ENCODE data around the gene TCF3. TPM values are rescaled to one million over a fixed set of nuclear protein-coding genes. Genes with fewer than 3 reads are reported as not detected.

TCF3 gene
- total and polyA plus RNA-seq, 2 of the 8 experiments (the other 6 are each of a cell fraction or from before 2014, with no cell fraction given): 241 to 348 TPM

- no peak for TF ChIP-seq CTCF (IDR thresholded peaks at IDR 0.05; ENCODE audit: control extremely low read depth in 1 of 3, insufficient read depth in 1 of 3, low read depth in 1 of 3, low read length in 3 of 3)
- TF ChIP-seq ATF3 (IDR thresholded peaks at IDR 0.05; ENCODE audit: insufficient read depth, low read depth, low read length): no peak
- no peak for TF ChIP-seq BACH1 (IDR thresholded peaks at IDR 0.05; ENCODE audit: low read length)
- no peak for TF ChIP-seq ZNF274 (IDR thresholded peaks at IDR 0.05; ENCODE audit: borderline replicate concordance, extremely low read depth, low read length)
- no peak for TF ChIP-seq TEAD4 (IDR thresholded peaks at IDR 0.05; ENCODE audit: low read depth, low read length)
- no peak for TF ChIP-seq RAD21 (IDR thresholded peaks at IDR 0.05 in 1 of 2, conservative IDR thresholded peaks at IDR 0.05 in 1 of 2; ENCODE audit: low read depth in 2 of 2, low read length in 2 of 2)
- no peak for TF ChIP-seq CBX8 (IDR thresholded peaks at IDR 0.05; ENCODE audit: borderline replicate concordance, low read depth, low read length)
- TF ChIP-seq RNF2 (IDR thresholded peaks at IDR 0.05; ENCODE audit: borderline replicate concordance, low read depth, low read length, missing control alignments, poor library complexity, severe bottlenecking): no peak
- TF ChIP-seq JUN (IDR thresholded peaks at IDR 0.05; ENCODE audit: low read depth, low read length): no peak
- TF ChIP-seq JUND (IDR thresholded peaks at IDR 0.05; ENCODE audit: low read length): no peak
- no peak for TF ChIP-seq ATF2 (IDR thresholded peaks at IDR 0.05; ENCODE audit: low read length)
- TF ChIP-seq NRF1 (IDR thresholded peaks at IDR 0.05; ENCODE audit: low read depth, low read length): no peak
- TF ChIP-seq POLR2AphosphoS5 (IDR thresholded peaks at IDR 0.05; ENCODE audit: low read depth, low read length): peak; percentile 68
- no peak for TF ChIP-seq BCL11A (IDR thresholded peaks at IDR 0.05; ENCODE audit: low read depth in 2 of 2, low read length in 2 of 2)
- no peak; a peak in 1 of 4 replicates for TF ChIP-seq SIN3A (conservative IDR thresholded peaks at IDR 0.05 in 1 of 2, IDR thresholded peaks at IDR 0.05 in 1 of 2; ENCODE audit: low read depth in 1 of 2, low read length in 2 of 2)
- TF ChIP-seq PHF8 (conservative IDR thresholded peaks at IDR 0.05; ENCODE audit: low read depth, low read length): peak; percentile 74
- TF ChIP-seq RXRA (IDR thresholded peaks at IDR 0.05; ENCODE audit: insufficient read depth, low read depth, low read length): no peak
- TF ChIP-seq CEBPB (IDR thresholded peaks at IDR 0.05; ENCODE audit: low read depth, low read length): no peak
- no peak for TF ChIP-seq KDM1A (IDR thresholded peaks at IDR 0.05; ENCODE audit: borderline replicate concordance, low read length)
These were observed 85.9 kb downstream of the TCF3 start (continued) for GRCh38 chr19:1566392-1567115.

Data from H1 (cell line).